T-helper 2 cell treated with Interferon-gamma antibody and Interleukin-4, amounts not matched to agents 100 ng/mL and 5 ng/mL, for 36 hours (primary cell): ENCODE results near the gene ERAS. TPM values are rescaled to one million over a fixed set of nuclear protein-coding genes. Genes with fewer than 3 reads are reported as not detected.

Source experiments
- intact Hi-C: fragments of 100-400 bp; cut with micrococcal nuclease; formaldehyde crosslinking; loops from one replicate; pipeline ENCODE4 v1.15.1; 2023
- total RNA-seq: library from RNA; stranded (reverse); gene quantifications from 2 replicates; pipeline ENCODE4 v1.2.3, GENCODE V29; 2022

ERAS gene, protein sequence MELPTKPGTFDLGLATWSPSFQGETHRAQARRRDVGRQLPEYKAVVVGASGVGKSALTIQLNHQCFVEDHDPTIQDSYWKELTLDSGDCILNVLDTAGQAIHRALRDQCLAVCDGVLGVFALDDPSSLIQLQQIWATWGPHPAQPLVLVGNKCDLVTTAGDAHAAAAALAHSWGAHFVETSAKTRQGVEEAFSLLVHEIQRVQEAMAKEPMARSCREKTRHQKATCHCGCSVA
- not detected in 2 replicates for total RNA-seq

DNA sequence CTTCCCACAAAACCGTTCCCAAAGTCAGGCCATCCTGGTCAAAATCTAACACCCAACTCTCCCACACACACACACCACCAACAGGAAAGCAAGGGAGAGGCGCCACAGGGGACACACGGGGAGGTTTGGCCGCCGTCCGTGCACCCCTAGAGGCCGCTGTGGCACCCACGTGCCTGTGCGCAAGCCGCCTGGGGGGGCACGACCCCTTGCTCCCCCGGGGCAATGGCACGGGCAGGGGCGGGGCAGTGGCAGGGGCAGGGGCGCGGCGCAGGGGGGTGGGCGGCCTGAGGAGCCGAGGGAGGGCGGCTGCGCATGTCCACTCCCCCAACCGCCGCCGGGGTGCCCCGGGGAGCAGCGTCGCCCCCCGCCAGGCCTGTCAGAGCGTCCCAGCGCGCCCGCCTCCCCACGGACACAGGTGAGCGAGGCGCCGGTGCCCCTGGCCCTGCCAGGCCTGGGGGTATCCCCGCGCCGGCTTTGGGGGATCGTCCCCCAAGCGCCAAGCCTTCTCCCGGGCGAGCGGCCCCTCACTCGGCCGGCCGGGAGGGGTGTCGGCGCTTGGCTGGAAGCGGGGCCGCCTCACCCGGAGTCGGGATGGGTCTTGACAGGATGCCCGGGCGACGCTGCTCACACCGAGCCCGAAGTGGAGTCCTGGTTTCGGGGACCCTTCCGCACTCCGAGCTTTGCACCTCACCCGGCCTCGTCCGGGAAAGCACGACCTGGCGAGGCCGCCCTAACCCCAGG is at the start of gene ERAS:
ERAS (plus strand) TSS at position 379 of the 741 bp plus-strand sequence. CDS start 2,611 bp downstream, outside the sequence.
- intact Hi-C loops, result no loop called here

DNA sequence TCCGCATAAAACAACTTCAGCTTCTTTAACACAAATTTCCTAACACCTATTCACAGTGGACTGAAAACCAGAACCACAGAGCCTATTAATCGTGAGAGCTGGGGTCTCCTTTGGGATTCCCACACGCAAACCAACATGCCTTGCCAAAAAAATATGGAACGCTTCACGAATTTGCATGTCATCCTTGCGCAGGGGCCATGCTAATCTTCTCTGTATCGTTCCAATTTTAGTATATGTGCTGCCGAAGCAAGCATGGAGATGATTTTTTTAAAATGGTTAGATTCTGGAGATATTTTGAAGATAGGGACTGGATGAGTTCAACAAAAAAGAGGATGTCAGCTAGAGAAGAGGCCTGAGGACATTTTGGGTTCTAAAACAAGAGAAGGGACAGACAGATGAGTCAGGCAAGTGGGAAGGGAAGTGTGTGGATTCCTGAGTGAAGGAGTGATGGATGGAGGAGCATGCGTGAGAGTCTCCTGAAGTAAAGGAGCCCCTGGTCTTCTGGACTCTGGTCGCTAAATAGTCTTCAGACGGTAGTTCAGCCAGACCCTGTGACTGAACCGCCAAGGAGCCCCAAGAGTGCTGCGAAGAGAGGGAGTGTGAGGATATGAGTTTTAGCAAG is 49.4 kb upstream of the ERAS start:
- intact Hi-C loops, result no loop called here

DNA sequence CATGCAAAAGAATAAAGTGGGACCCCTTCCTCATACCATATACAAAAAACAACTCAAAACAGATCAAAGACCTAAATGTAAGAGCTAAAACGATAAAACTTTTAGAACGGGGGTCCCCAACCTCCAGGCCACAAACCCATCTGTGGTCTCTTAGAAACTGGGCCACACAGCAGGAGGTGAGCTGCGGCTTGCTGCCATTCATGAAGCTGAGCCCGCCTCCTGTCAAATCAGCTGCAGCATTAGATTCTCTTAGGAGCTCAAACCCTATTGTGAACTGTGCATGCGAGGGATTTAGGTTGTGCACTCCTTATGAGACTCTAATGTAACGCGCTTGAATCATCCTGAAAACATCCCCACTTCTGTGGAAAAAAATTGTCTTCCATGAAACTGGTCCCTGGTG is 46.9 kb upstream of the ERAS start:
- intact Hi-C loops, result no loop called here

DNA sequence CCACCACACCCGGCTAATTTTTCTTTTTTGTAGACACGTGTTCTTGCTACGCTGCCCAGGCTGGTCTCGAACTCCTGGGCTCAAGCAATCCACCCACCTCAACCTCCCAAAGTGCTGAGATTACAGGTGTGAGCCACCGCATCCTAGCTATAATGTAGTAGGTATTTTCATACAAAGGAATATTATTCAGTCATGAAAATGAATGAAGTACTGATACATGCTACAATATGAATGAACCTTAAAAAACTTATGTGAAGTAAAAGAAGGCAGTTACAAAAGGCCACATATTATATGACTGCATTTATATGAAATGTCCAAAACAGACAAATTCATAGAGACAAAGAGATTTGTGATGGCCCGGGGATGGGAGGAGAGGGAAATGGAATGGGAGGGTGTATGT is 44.6 kb upstream of the ERAS start:
- intact Hi-C loops, result no loop called here

DNA sequence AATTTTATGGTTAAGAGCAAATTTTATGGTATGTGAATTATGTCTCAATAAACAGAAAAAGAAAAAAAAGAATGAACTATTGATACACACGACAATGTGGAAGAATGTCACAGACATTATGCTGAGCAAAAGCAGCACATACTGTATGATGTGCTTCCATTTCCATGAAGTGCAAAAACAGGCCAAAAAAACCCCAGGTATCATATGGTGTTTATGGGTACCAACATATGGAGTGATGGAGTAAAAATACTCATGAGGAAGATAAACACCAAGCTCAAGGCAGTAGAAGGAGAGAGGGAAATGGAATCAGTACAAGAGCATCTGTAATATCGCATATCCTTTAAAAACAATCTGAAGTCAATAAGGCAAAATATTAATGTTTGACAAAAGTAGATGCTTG is 44.1 kb upstream of the ERAS start:
- intact Hi-C loops, result no loop called here

DNA sequence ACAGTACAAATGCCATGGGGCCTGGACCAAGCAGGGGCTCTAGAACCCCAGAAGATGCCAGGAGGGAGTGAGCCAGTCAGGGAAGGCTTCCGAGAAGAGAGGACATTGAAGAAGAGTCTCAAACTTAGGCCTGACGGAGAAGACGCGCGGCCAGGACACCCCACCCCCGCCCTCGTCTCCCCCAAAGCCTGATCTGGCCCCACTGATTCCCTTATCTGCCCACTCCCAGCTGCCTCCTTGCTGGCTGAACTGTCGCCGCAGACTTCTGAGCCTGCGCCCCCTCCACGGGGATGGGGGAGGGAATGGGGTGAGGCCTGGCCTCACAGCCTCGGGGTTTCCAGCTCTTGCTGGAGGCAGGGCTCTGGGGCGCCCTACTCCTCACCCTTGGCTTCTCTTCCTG is 43.5 kb upstream of the ERAS start:
- intact Hi-C loops, result no loop called here

DNA sequence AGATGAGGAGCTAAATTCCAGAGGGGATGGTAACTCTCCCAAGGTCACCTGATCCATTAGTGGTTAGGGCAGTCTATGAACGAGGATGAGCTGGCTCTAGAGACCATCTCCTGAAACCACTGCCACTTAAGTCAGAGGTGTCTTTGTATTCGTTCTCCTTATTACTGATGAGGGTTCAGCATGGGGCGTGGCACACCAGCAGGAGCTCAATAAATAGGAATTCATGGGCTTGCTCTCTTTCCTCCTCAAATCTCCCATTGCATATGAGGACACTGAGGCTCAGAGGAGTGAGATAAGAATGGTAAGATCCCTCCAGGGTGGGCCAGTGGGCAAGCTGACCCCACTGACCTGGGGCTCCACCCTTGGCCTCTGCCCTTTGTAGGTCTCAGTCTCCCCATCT is 41.6 kb upstream of the ERAS start:
- intact Hi-C loops, result loop anchor here (5.0 kb wide), 1 partner anchor 47 kb away; no protein-coding TSS in a partner anchor

DNA sequence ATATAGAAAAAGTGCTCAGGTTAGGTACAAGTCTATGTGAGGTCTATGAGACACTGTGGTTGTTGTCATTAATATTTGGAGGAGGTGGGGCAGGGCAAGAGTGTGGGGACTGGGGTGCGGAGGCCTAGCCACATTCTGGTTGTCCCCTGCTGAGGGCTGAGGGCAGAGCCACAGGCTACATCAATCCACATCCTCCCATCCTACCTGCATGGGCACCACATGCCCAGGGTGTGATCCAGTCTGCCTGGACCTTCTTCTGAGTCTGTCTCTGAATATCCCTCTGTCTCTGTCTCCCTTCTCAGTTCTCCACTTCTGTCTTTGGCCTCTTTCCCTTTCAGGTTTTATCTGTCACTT is 41.1 kb upstream of the ERAS start:
- intact Hi-C loops, result loop anchor here (5.0 kb wide), 1 partner anchor 48 kb away; no protein-coding TSS in a partner anchor

DNA sequence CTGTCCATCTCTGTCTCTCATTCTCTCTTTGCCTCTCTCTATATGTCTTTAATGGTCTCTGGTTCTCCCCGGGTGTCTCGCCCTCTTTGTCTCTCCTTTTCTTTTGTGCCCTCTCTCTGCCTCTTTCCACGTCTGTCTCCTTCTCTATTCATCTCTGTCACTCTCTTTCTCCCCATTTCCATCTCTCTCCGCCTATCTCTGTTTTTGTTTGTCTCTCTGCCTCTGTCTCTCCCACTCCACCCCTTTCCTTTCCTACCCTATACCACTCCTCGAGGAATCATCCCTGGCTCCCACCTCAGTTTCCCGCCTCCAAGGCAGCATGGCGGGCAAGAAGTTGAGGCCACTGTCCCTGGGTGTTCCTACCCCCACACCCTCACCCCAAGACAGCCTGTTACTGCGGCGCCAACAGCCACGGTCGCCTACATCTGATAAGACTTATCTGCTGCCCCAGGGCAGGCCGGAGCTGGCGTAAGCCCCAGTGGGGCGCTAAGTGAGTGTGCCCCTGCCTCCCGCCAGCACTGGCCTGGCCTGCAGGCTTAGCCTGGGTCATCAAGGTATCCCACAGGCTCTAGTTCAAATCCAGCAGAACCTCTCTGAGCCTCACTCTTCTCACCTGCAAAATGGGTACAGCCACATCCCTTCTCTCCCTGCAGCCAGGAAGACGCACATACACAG is 40.6 kb upstream of the ERAS start:
- intact Hi-C loops, result loop anchor here (5.0 kb wide), 1 partner anchor 48 kb away; no protein-coding TSS in a partner anchor

DNA sequence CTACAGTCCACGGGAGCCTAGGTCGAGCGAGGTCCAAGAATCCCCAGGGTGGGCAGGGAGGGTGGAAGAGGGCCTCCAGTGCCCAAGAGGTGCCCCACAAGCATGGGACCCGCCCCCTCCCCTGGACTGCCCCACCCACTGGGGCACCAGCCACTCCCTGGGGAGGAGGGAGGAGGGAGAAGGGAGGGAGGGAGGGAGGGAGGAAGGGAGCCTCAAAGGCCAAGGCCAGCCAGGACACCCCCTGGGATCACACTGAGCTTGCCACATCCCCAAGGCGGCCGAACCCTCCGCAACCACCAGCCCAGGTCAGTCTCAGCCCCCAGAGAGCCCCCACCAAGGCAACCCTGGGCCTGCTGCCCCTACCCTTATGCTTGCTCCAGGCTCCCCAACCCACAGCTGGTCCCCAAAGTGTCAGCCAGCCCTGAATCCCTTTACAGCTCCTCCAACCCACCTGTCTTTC is 39.9 kb upstream of the ERAS start, which contains the start of gene GATA1:
GATA1 (plus strand) TSS at position 250 of the 460 bp plus-strand sequence. CDS start 4,520 bp downstream, outside the sequence.
- intact Hi-C loops, result loop anchor here (5.0 kb wide), 1 partner anchor 49 kb away; no protein-coding TSS in a partner anchor

DNA sequence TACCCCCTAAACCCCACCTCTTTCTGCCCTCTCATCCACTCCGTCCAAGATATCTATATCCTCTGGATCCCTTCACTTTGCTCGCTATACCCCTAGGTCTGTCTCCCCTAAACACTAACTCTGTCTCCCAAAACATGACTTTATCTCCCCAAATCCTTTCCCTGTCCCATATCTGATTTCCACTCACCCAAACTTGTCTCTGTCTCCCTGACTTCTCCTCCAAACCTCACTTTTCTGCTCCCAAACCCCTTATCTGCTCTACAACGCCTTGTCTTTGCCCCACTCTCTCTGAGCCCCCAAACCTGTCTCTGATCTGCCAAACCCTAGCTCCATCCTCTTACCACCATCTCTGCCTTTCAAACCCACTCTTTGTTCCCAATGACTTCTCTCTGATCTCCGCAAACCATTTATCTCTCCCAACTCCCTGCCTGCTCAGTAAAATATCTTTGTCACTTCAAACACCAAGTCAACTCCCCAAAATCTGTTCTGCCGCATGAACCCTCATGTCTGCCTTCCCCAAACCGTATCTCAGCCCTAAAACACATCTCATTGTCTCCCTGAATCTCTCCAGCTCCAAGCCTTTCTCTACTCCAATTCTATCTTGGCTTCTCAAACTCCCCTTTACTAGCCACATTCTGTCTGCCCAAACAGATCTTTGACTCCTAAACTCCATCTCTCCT is 39.3 kb upstream of the ERAS start:
- intact Hi-C loops, result loop anchor here (5.0 kb wide), 1 partner anchor 50 kb away; no protein-coding TSS in a partner anchor

DNA sequence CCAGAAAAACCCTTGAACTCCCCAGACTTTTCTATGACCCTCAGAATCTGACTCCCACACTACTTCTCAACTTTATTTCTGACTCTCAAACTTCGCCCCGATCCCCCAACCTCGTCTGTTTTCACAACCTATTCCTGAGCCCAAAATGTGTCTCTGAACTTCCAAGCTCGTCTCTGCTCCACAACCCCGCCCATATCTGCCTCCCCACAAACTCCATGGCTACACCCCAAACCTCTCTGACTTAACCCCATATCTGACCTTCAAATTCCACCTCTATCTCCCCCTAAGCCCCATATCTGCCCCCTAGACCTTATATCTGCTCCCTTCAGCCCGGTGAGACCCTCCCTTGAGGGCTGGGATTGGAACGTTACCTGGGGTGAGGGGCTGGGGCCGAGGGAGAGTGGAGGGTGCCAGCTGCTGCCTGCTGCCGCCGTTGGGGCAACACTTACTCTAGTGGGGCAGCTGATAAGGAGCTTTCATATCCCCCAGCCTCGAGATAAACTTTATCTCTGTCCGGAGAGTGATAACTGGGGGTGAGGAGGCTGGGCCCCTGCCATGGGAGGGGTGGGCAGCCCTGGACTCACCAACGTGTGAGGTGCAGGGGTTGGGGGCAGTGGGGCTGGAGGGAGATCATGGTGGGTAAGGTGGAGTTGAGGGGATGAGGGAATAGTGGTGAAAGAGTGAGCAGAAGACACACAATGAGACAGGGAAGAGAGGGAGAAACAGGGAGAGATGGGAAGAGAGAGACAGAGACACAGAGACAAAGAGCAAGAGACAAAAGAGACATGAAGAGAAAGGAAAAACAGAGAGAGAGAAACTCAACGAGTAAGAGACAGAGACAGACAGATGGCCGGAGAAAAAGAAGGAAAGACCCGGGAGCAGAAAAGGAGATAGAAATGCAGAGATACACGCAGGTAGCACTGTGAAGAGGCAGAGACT is 38.5 kb upstream of the ERAS start:
- intact Hi-C loops, result loop anchor here (5.0 kb wide), 1 partner anchor 50 kb away; no protein-coding TSS in a partner anchor

DNA sequence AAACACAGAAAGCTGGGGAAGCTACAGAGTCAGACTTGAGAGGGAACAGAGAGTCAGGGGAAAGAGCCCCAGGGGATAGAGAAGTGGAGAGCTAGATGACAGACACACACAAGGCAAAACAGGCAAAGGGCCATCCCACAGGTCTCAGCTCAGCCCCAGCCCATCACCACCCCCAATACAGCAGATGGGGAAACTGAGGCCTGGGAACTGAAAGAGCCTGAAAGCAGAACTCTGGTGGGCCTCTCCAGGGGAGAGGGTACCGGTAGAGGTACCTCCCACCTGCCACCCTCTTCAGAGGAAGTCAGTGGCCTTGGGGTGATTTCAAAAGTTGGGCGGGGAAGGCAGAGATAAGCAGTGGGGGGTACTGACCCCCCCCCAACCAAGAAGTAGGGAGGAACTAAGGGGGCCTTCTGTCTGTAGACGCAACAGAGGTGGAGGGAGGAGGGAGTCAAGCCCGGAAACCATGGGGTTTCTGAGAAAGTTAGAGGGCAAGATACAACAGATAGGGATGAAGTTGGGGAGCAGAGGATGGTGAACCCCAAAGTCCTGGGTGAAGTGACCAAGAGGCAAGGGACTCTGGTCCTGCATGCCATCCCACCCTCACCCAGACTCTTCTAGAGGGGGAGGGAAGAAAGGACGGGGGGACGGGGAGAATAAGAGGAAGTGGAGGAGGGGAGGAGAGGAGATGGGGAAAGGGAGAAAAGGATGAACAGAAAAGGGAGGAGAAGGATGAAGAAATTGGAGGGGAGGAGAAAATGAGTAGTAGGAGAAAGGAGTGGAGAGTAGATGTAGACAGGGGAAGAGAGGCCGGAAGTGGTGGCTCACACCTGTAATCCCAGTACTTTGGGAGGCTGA is 36.7 kb upstream of the ERAS start:
- intact Hi-C loops, result loop anchor here (5.0 kb wide), 1 partner anchor 52 kb away; no protein-coding TSS in a partner anchor

DNA sequence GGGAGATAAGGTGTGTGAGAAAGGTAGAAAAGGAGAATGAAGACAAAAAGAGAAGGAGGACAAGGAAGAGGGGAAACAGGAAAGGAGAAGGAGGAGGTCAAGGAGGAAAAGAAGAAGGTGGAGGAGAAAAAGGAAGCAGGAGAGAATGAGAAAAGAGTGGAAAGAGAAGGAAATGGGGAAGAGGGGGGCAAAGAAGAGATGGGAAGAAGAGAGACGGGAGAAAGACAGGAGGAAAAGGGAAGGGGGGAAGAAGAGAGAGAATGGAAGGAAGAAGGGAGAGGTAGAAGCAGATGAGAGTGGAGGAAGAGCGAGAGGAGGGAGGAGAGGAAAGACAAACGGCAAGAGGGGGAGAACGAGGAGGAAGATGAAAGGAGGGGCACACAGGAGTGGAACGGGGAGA is 35.8 kb upstream of the ERAS start:
- intact Hi-C loops, result no loop called here

DNA sequence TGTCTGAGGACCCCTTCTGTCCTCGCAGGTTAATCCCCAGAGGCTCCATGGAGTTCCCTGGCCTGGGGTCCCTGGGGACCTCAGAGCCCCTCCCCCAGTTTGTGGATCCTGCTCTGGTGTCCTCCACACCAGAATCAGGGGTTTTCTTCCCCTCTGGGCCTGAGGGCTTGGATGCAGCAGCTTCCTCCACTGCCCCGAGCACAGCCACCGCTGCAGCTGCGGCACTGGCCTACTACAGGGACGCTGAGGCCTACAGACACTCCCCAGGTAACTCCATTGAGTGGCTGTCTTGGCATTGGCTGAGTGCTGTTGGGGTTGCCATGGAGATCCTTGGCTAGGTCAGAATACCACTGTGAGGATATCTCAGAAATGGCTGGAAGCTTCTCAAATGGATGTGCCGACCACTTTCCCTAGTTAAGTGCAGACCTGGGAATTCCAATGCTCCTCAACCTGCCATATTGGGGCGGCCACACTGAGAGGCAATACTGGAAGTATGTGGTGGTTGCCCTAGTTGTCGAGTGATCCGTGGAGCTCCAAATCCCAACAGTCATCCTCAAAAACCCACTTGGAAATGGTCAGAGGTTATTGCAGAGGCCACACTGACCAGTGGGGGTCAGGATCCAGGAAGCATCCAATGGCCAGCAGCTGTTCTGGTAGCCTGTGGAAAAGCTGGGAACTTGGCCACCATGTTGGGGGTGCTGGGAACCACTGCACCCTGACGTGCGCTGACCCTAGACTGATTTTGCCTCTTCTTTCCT is 35.1 kb upstream of the ERAS start:
- intact Hi-C loops, result no loop called here

DNA sequence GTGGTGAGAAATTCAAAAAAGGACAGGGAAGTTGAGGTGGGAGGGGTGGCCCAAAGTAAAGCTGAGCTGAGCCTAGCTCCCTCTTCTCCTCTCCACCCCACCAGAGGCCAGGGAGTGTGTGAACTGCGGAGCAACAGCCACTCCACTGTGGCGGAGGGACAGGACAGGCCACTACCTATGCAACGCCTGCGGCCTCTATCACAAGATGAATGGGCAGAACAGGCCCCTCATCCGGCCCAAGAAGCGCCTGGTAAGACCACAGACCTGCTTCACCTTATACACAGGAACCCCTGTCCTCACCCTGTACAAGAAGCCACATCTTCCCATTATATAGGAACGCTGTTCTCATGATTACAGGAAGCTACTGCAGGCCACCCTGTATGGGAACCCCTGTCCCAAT is 34.1 kb upstream of the ERAS start:
- intact Hi-C loops, result no loop called here

DNA sequence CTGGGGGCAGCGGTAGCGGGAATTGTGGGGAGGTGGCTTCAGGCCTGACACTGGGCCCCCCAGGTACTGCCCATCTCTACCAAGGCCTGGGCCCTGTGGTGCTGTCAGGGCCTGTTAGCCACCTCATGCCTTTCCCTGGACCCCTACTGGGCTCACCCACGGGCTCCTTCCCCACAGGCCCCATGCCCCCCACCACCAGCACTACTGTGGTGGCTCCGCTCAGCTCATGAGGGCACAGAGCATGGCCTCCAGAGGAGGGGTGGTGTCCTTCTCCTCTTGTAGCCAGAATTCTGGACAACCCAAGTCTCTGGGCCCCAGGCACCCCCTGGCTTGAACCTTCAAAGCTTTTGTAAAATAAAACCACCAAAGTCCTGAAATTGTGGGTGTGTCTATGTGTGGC is 32.4 kb upstream of the ERAS start:
- intact Hi-C loops, result no loop called here

DNA sequence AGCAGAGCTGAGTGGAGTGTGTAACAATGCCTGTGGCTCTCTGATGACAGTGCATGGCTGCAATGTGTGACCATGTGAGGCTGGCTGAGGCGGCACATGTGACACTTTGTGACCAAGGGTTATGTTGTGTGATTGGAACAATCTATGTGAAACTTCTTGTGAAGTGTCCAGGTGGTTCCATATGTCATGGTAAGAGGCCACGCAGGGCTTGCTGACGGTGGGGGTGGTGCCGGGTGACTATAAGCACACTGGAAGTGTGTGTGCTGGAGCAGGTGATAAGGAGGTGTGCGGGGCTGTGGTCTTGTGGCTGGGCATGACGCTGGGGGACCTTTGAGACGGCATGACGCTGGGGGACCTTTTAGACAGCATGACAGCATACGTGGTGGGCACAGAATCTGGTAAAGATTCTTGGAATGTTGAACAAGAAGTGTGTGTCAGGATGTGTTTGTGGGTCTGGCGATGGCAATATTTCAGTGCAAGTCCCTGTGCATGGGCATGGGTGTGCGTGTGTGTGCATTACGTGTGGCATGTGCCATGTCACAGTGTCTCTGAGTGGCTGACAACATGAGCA is 31.9 kb upstream of the ERAS start:
- intact Hi-C loops, result no loop called here
